NCI-H2107 treated with DMSO at 0.1 percent for 48 hours (cell line): ENCODE results near the gene MS4A4E.
"Not testable (repeated sequence)": the region's sequence is repeated elsewhere in the genome, so short reads cannot be mapped to it uniquely, and the experiment has no call there.

Experiments used
- DNase-seq: peaks from one replicate; lab custom pipeline; 2025; ENCODE audit not compliant: unreplicated experiment; lab: John Stamatoyannopoulos, UW

Gene MS4A4E

GRCh38 chr11:60221692-60222091 lies 21.2 kb downstream of the MS4A4E start:
- DNase-seq = no peak

DNA sequence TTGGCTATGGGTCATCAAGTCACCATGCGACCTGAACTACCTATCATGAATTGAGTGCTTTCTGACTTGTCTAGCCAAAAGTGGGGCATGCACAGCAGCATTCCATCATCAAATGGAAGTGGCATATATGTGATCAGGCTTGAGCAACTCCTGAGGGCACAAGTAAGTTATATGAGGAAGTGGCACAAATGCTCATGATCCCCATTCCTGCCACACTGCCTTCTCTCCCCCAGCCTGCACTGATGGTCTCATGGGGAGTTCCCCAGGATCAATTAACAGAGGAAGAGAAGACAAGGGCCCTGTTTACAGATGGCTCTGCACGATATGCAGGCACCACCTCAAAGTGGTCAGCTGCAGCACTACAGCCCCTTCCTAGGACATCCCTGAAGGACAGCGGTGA lies 21.8 kb downstream of the MS4A4E start:
- no peak for DNase-seq

DNA sequence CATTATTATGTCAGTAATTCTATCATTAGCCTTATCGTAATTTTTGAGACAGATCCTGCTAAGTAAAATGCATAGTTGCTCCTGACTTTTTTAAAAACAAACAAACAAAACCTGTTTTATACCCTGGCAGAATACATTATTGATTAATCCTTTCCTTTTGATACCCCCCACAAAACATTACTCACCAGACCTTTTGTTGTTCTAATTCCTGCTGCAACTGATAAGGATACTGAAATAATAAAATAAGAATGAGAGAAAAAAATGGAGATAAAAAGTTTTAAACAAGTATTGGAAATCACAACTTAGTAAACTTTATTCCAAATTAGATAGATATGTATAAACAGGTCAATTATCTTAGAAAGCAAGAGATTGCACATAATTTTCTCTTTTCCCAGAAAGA lies 28.6 kb downstream of the MS4A4E start:
- DNase-seq = no peak

DNA sequence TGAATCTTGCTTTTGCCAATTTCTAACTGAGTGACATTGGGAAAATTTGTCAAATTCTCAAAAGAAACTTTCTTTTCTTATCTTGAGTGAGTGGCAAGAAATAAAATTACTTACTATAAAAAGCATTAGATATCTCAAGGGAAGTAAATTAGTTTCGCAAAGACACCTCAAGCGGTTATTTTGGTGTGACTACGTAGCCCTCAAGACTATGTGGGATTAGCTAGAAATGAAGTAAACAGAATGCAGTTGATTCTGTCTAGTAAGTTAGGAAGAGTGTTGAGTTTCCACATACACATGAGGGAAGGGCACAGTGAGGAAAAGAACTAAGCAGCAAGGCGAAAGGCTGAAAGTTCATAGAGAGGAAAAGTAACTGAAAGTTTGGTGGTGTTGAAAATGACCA lies 31.7 kb downstream of the MS4A4E start:
- no peak for DNase-seq

DNA sequence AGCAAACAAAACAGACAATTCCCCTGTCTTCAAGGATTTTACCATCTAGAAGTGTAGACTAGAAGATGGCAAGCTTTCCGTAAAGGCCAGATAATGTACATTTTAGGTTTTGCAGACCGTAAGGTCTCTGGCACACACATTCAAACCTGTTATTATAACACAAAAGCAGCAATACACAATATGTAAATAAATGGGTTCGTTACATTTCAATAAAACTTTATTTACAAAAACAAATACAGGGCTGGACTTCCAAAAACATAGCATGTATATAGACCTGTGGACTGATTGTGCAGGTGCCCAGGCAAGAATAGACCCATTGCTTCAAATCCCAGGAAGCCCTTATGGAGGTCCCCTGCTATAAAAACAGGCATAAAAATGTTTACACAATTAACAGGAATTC lies 33.0 kb downstream of the MS4A4E start:
- DNase-seq = no peak

- DNase-seq = no peak
These were observed 34.0 kb downstream of the MS4A4E start for GRCh38 chr11:60208951-60209350.

- no peak for DNase-seq
These were observed 34.6 kb downstream of the MS4A4E start for GRCh38 chr11:60208146-60208895.

- DNase-seq = no peak
These were observed 36.3 kb downstream of the MS4A4E start for GRCh38 chr11:60206616-60207015.

DNA sequence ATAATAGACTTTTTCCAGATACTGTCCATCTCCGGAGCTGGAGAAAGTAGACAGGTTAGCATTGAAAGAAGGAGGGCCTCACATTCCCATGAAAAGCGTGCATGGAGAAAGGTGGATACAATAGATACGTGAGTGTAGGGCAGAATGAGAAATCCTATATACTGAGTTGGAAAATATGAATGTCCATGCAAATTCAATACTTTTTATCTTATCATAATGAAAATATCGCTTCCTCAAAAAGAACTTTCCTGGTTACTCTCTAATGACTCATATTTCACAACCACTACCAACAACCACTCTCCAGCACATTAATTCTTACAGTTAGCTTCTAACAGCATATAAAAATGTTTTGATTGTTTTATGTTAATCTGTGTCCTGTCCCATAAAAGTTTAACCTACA lies 38.0 kb downstream of the MS4A4E start:
- no peak for DNase-seq

DNA sequence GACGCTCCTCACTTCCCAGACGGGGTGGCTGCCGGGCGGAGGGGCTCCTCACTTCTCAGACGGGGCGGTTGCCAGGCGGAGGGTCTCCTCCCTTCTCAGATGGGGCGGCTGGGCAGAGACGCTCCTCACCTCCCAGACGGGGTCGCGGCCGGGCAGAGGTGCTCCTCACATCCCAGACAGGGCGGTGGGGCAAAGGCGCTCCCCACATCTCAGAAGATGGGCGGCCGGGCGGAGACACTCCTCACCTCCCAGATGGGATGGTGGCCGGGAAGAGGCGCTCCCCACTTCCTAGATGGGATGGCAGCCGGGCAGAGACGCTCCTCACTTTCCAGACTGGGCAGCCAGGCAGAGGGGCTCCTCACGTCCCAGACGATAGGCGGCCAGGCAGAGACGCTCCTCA lies 41.6 kb downstream of the MS4A4E start:
- not testable (repeated sequence) for DNase-seq

DNA sequence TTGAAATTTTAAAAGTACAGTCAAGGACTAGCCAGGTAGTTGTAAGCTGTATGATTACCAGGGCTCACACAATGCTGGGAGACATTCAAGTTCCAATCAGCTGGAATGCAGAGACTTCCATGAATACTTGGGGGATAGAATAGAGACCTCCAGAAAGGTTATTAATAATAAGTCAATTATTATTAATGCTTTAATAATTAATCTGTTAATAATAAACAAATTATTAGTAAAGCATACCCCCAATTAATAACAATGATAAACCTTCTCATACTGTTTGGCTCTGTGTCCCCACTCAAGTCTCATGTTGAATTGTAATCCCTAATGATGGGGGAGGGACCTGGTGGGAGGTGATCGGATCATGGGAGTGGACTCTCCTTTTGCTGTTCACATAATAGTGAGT lies 45.5 kb downstream of the MS4A4E start:
- DNase-seq = no peak

GRCh38 chr11:60195923-60196368 lies 47.0 kb downstream of the MS4A4E start:
- DNase-seq = no peak

- DNase-seq = no peak
These were observed 48.4 kb downstream of the MS4A4E start for GRCh38 chr11:60194511-60194910.

GRCh38 chr11:60193687-60194433 lies 49.1 kb downstream of the MS4A4E start:
- peak; percentile 8 for DNase-seq

DNA sequence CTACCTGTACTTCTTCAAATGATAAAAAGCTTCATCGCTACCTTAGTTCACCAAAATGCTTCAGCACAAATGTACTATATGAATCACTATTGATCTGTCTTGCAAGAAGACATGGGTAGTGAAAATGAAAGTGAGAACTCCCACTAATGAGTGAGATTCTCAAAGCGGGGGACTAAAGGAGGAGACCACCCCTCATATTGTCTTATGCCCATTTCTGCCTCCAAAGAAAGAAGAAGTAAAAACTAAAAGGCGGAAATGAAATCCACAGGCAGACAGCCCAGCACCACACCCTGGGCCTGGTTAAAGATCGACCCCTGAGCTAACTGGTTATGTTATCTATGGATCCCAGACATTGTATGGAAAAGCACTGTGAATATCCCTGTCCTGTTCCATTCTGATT lies 50.4 kb downstream of the MS4A4E start:
- not testable (repeated sequence) for DNase-seq

DNA sequence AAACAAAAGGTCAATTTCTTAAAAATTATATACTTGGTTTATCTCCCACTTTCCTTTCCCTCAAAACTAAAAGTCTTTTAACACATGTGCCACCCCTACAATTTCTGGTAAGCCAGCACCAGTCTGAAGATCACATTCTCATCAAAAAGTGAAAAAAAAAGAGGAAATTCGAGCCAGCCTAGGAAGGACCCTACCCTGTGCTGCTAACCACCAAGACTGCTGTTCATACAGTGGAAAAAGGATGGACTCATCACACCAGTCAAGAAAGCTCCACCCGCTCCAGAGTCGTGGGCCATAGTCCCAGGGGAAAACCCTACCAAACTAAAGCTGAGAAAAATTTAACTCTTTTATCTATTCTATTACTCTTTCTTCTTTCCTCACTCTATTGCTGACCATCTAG lies 54.5 kb downstream of the MS4A4E start:
- not testable (repeated sequence) for DNase-seq

DNA sequence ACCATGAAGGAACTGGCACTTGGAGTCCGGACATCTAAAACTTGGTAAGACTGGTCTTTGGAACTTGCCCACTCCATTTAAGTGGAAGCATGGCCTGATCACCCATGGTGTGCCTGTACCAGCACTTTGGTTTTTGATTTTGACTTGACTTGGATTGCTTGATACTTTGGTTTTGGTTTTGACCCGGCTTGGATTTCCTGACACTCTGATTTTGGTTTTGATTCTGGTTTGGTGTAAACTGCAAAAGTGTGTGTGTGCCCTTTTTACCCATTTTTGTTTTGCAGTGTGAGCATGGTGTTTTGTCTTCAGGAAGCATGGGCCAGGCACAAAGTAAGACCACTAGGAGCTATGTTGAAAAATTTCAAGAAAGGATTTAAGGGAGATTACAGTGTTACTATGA lies 56.8 kb downstream of the MS4A4E start:
- not testable (repeated sequence) for DNase-seq

DNA sequence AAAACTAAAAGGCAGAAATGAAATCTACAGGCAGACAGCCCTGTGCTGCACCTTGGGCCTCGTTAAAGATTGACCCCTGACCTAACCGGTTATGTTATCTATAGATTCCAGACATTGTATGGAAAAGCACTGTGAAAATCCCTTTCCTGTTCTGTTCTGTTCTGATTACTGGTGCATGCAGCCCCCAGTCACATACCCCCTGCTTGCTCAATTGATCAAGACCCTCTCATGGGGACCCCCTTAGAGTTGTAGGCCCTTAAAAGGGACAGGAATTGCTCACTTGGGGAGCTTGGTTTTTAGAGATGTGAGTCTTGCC lies 57.5 kb downstream of the MS4A4E start:
- DNase-seq = not testable (repeated sequence)

DNA sequence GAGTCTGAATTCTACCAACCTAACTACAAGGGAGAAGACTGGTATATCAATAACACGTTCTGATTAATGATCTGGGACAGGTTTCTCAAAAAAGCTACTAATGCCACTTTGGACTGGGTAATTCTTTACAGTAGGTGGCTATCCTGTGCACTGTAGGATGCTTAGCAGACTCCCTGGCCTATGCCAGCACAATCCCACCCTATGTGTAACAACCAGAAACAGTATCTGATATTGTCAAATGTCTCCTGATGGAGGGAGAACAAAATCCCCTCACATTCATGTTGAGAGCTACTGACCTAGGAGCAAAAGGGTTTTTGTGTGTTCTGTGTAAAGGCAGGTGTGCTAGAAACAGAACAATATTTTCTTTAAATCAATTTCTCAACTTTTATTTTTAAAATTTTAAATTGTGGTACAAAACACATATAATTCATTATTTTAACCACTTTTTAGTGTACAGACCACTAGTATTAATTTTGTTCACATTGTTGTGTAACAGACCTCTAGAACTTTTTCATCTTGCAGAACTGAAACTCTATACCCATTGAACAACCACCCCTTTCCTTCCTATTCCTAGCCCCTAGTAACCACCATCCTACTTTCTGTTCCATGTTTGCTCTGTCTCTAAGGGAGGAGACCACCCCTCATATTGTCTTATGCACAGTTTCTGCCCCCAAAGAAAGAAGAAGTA lies 58.0 kb downstream of the MS4A4E start:
- DNase-seq = no peak

DNA sequence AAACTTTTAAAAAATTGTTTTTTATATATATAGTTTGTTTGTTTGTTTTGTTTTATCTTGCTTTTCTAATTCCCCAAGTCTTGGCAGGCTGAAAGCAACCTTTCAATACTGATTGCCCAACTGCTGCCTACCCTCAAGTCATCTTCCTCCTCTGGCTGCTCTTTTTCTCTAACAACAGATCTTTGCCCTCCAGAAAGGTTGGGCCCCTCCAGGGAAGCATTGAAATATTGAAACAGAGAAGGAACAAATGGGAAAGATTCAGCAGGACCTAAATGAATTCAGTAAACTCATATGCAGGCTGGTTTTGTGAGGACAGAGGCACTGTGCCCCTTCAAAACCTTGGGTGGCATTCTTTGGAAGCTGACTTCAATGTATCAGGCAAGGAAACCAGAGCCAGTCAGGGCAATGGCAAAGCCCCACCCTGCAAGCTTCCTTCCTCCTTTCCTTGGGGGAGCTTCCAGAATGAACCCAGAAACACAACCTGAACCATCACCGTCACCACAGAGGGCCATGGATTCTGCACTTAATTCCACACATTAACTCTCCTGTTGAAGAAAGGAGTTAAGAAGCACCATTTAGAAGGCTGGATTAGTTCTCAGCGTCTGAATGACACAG lies 59.2 kb downstream of the MS4A4E start:
- DNase-seq = no peak

DNA sequence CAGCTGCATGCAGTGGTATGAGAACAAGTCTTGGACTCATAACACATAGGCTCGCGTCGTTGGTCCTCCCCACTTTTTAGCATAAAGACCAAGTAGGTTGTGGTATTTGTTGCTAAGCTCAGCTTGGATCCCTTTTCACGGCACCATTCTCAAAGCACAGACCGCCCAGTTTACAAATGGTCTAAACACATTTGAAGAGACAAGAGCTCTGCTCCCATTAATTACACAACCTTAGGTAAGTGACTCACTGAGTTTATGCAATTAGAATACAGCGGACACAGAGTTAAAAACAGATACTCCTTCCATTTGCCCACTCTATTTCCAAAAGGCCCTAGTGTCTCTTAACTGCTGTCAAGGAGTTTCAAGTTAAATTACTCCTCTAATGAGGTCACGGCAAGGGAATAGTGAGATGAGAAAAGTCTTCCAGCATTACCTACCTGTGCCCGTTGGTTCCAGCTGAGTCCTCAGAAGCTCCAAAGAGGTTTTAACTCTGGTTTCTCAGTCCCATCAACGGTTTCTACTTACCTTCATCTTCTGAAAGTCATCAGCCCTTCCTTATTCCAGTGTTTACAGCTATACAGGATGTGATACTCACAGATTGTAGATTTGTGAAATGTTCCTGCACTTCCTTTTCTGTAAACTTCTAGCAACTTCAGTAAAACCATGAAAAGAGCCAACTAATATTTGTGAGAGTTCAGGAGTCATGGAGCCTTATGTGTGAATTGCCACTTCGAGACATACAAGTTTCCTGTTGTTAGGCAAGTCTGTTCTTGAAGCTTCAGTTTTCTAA lies 60.2 kb downstream of the MS4A4E start, which contains the start of gene MS4A6A:
Gene MS4A6A, minus strand, starts transcription at position 543 of the 790 bp plus-strand sequence. CDS start 1,356 bp downstream, outside the sequence.
- DNase-seq = no peak
